ENCODE data around the gene FXR1.

The FXR1 gene

GRCh38 chr3:181017690-181018089 is 105.2 kb downstream of the FXR1 start:
- FAIRE-seq (no peak), DNase-seq (ENCODE audit: insufficient read length) (no peak)
- no peak for TF ChIP-seq POLR2A (IDR thresholded peaks at IDR 0.05; ENCODE audit: low read depth, low read length)
- TF ChIP-seq TAF1 (IDR thresholded peaks at IDR 0.05; ENCODE audit: borderline replicate concordance, low read depth, low read length): no peak
- TF ChIP-seq POLR2AphosphoS5 (IDR thresholded peaks at IDR 0.05; ENCODE audit: low read depth, low read length): no peak

GRCh38 chr3:181025204-181025603 is 112.7 kb downstream of the FXR1 start:
- TF ChIP-seq TAF1 (IDR thresholded peaks at IDR 0.05; ENCODE audit: borderline replicate concordance, low read depth, low read length): no peak
- no peak for TF ChIP-seq POLR2A (IDR thresholded peaks at IDR 0.05; ENCODE audit: low read depth, low read length)
- TF ChIP-seq POLR2AphosphoS5 (IDR thresholded peaks at IDR 0.05; ENCODE audit: low read depth, low read length): no peak
- DNase-seq (ENCODE audit: insufficient read length) (no peak), FAIRE-seq (no peak)

GRCh38 chr3:181030948-181031347 is 118.5 kb downstream of the FXR1 start:
- TF ChIP-seq POLR2AphosphoS5 (IDR thresholded peaks at IDR 0.05; ENCODE audit: low read depth, low read length) (no peak), POLR2A (IDR thresholded peaks at IDR 0.05; ENCODE audit: low read depth, low read length) (no peak), TAF1 (IDR thresholded peaks at IDR 0.05; ENCODE audit: borderline replicate concordance, low read depth, low read length) (no peak)
- DNase-seq (ENCODE audit: insufficient read length) (no peak), FAIRE-seq (no peak)
